ENCODE data around the gene DUOXA1.
"Not testable (repeated sequence)": the region's sequence is repeated elsewhere in the genome, so short reads cannot be mapped to it uniquely, and the experiment has no call there.

The DUOXA1 gene

GRCh38 chr15:45151998-45152828 lies 22.5 kb upstream of the DUOXA1 start:
- DNase-seq (ENCODE audit: low read depth in 1 of 2, low spot score in 1 of 2), result no peak

GRCh38 chr15:45150997-45151396 lies 21.3 kb upstream of the DUOXA1 start:
- DNase-seq (ENCODE audit: low read depth in 1 of 2, low spot score in 1 of 2), result no peak

GRCh38 chr15:45150481-45150880 lies 20.8 kb upstream of the DUOXA1 start:
- no peak for DNase-seq (ENCODE audit: low read depth in 1 of 2, low spot score in 1 of 2)

- no peak for DNase-seq (ENCODE audit: low read depth in 1 of 2, low spot score in 1 of 2)
Measured at GRCh38 chr15:45149060-45149459, 19.4 kb upstream of the DUOXA1 start.

GRCh38 chr15:45148076-45149059 lies 18.7 kb upstream of the DUOXA1 start:
- DNase-seq (ENCODE audit: low read depth in 1 of 2, low spot score in 1 of 2), result no peak

- DNase-seq (ENCODE audit: low read depth in 1 of 2, low spot score in 1 of 2), result no peak
Measured at GRCh38 chr15:45147606-45148005, 17.9 kb upstream of the DUOXA1 start.

- DNase-seq (ENCODE audit: low read depth in 1 of 2, low spot score in 1 of 2), result no peak
Measured at GRCh38 chr15:45146405-45146804, 16.7 kb upstream of the DUOXA1 start.

GRCh38 chr15:45144775-45145174 lies 15.1 kb upstream of the DUOXA1 start:
- DNase-seq (ENCODE audit: low read depth in 1 of 2, low spot score in 1 of 2), result no peak

GRCh38 chr15:45143946-45144345 lies 14.3 kb upstream of the DUOXA1 start:
- no peak for DNase-seq (ENCODE audit: low read depth in 1 of 2, low spot score in 1 of 2)

- no peak for DNase-seq (ENCODE audit: low read depth in 1 of 2, low spot score in 1 of 2)
Measured at GRCh38 chr15:45143056-45143455, 13.4 kb upstream of the DUOXA1 start.

- no peak for DNase-seq (ENCODE audit: low read depth in 1 of 2, low spot score in 1 of 2)
Measured at GRCh38 chr15:45141386-45141785, 11.7 kb upstream of the DUOXA1 start.

- DNase-seq (ENCODE audit: low read depth in 1 of 2, low spot score in 1 of 2), result no peak
Measured at GRCh38 chr15:45140557-45141250, 11.0 kb upstream of the DUOXA1 start.

- no peak for DNase-seq (ENCODE audit: low read depth in 1 of 2, low spot score in 1 of 2)
Measured at GRCh38 chr15:45139770-45140169, 10.1 kb upstream of the DUOXA1 start.

GRCh38 chr15:45138814-45139765 lies 9.4 kb upstream of the DUOXA1 start:
- DNase-seq (ENCODE audit: low read depth in 1 of 2, low spot score in 1 of 2), result no peak

- no peak for DNase-seq (ENCODE audit: low read depth in 1 of 2, low spot score in 1 of 2)
Measured at GRCh38 chr15:45137703-45138102, 8.0 kb upstream of the DUOXA1 start.

- no peak for DNase-seq (ENCODE audit: low read depth in 1 of 2, low spot score in 1 of 2)
Measured at GRCh38 chr15:45136378-45136764, 6.7 kb upstream of the DUOXA1 start.

- DNase-seq (ENCODE audit: low read depth in 1 of 2, low spot score in 1 of 2), result not testable (repeated sequence)
Measured at GRCh38 chr15:45135705-45136377, 6.2 kb upstream of the DUOXA1 start.

- no peak for DNase-seq (ENCODE audit: low read depth in 1 of 2, low spot score in 1 of 2)
Measured at GRCh38 chr15:45134682-45135604, 5.3 kb upstream of the DUOXA1 start.

- no peak for DNase-seq (ENCODE audit: low read depth in 1 of 2, low spot score in 1 of 2)
Measured at GRCh38 chr15:45134046-45134445, 4.4 kb upstream of the DUOXA1 start.

Measured in stimulated activated CD4-positive, alpha-beta T cell treated with anti-CD3 and anti-CD28 coated beads, Interleukin-15, amount 100 ng/mL, for 1 hour (primary cell).